ENCODE data around the gene SSX2.
"Not testable (repeated sequence)": the region's sequence is repeated elsewhere in the genome, so short reads cannot be mapped to it uniquely, and the experiment has no call there.

SSX2 gene

GRCh38 chrX:52707078-52707477, at the start of gene SSX2:
TSS of gene SSX2 (minus strand) at chrX:52707178. CDS start at chrX:52705749, 1,429 bp downstream.
- in situ Hi-C loops (cut with HindIII; ENCODE audit: low sequenced_read_pairs) = not testable (repeated sequence)

GRCh38 chrX:52750952-52751351, 44.0 kb upstream of the SSX2 start, which contains the start of gene SSX2B:
TSS of gene SSX2B (plus strand) at chrX:52751252. CDS start at chrX:52752681, 1,429 bp downstream.
- in situ Hi-C loops (cut with HindIII; ENCODE audit: low sequenced_read_pairs) = not testable (repeated sequence)

GRCh38 chrX:52692034-52692433, 14.9 kb downstream of the SSX2 start:
- in situ Hi-C loops (cut with HindIII; ENCODE audit: low sequenced_read_pairs) = not testable (repeated sequence)

- in situ Hi-C loops (cut with HindIII; ENCODE audit: low sequenced_read_pairs) = not testable (repeated sequence)
Measured at GRCh38 chrX:52662218-52662617, 44.8 kb downstream of the SSX2 start.

- in situ Hi-C loops (cut with HindIII; ENCODE audit: low sequenced_read_pairs) = not testable (repeated sequence)
Measured at GRCh38 chrX:52655475-52655874, 51.5 kb downstream of the SSX2 start.

GRCh38 chrX:52654800-52655199, 52.2 kb downstream of the SSX2 start, which contains the start of gene SSX7:
TSS of gene SSX7 (minus strand) at chrX:52654900. CDS start at chrX:52653472, 1,428 bp downstream.
- in situ Hi-C loops (cut with HindIII; ENCODE audit: low sequenced_read_pairs) = not testable (repeated sequence)

GRCh38 chrX:52650676-52651075, 56.3 kb downstream of the SSX2 start:
- in situ Hi-C loops (cut with HindIII; ENCODE audit: low sequenced_read_pairs) = not testable (repeated sequence)

- in situ Hi-C loops (cut with HindIII; ENCODE audit: low sequenced_read_pairs) = not testable (repeated sequence)
Measured at GRCh38 chrX:52648956-52649355, 58.0 kb downstream of the SSX2 start.

All from DLD1 (cell line).